ENCODE measurements around the gene YAF2. TPM values are rescaled to one million over a fixed set of nuclear protein-coding genes. Genes with fewer than 3 reads are reported as not detected.

YAF2 gene
- total and polyA plus RNA-seq, 2 donors (not counting 1 experiment from before 2014, with no cell fraction given): 11.6 to 41.9 TPM

- intact Hi-C loops (cut with micrococcal nuclease): no loop called here
- H3K4me3 Mint-ChIP-seq: no peak overlapping the region
Measured at GRCh38 chr12:42162193-42162592, 75.9 kb downstream of the YAF2 start.

GRCh38 chr12:42161529-42161928, 76.5 kb downstream of the YAF2 start:
- H3K27ac Mint-ChIP-seq: no peak overlapping the region

More at GRCh38 chr12:42162193-42162592, 75.9 kb downstream of the YAF2 start:
- H3K4me1 ChIP-seq (ENCODE audit: control insufficient read depth in 2 of 2, insufficient read depth in 2 of 2, low read length in 2 of 2): peaks cover 6 to 19% of the 10 kb centered on the region in 2 donors
- Mint-ChIP-seq H3K27me3 (no peaks in the 10 kb centered on the region), H3K4me1 (peaks cover 25% of the 10 kb centered on the region), H3K27ac (no peak overlapping the region), H3K9me3 (ENCODE audit: insufficient read depth) (no peaks in the 10 kb centered on the region)
- ChIA-PET POLR2A (no interaction called here), CTCF (no interaction called here)
- no peak overlapping the region for H3K4me3 ChIP-seq (ENCODE audit: control extremely low read depth in 1 of 5, extremely low read depth in 1 of 5, insufficient read depth in 1 of 5, low read depth in 2 of 5, low read length in 4 of 5)
- no peaks in the 10 kb centered on the region for H3K27me3 ChIP-seq (replicated peaks in 1 of 4; ENCODE audit: control extremely low read depth in 1 of 4, control insufficient read depth in 3 of 4, insufficient read depth in 4 of 4, low read length in 3 of 4)
- H3K27ac ChIP-seq (ENCODE audit: low read length in 2 of 2): peak overlapping the region in 1 of 2 donors; percentile 72
- H3K4me2 ChIP-seq (replicated peaks; ENCODE audit: low read depth, low read length, poor library complexity, severe bottlenecking): peak overlapping the region; percentile 23
- ATAC-seq (ENCODE audit: low read depth) (no peak), DNase-seq (no peak)
- H3K79me2 ChIP-seq (ENCODE audit: control insufficient read depth, insufficient read depth, low read length): peaks cover 4% of the 10 kb centered on the region
- no peaks in the 10 kb centered on the region for H4K20me1 ChIP-seq (ENCODE audit: control insufficient read depth, insufficient read depth, low read length, poor library complexity, severe bottlenecking)
- no peak for TF ChIP-seq CTCF (IDR thresholded peaks at IDR 0.05)
- no peak for TF ChIP-seq EZH2 (IDR thresholded peaks at IDR 0.05; ENCODE audit: borderline replicate concordance, insufficient read depth, low read depth, low read length, poor library complexity, severe bottlenecking)
- H3K36me3 ChIP-seq (replicated peaks in 1 of 2; ENCODE audit: control extremely low read depth in 1 of 2, control insufficient read depth in 1 of 2, extremely low read depth in 1 of 2, insufficient read depth in 2 of 2, low read length in 1 of 2): peaks cover 7 to 14% of the 10 kb centered on the region in 2 experiments
- H3K9ac ChIP-seq (ENCODE audit: low read length): no peak overlapping the region
- peaks cover 0 to 1% (median 0%) of the 10 kb centered on the region in 3 donors for H3K9me3 ChIP-seq (ENCODE audit: control extremely low read depth in 1 of 3, control insufficient read depth in 2 of 3, insufficient read depth in 1 of 3, low read length in 2 of 3)
- H2AFZ ChIP-seq (ENCODE audit: insufficient read depth, low read depth, low read length, poor library complexity, severe bottlenecking): no peak overlapping the region

More at GRCh38 chr12:42161529-42161928, 76.5 kb downstream of the YAF2 start:
- DNase-seq (no peak), ATAC-seq (ENCODE audit: low read depth) (no peak)
- ChIA-PET POLR2A (no interaction called here), CTCF (interaction anchor here (1.0 kb wide), 1 partner anchor 33 kb away, joined by 3 read pairs; no protein-coding TSS in a partner anchor)
- no peak overlapping the region for H3K4me3 Mint-ChIP-seq
- intact Hi-C loops (cut with micrococcal nuclease): no loop called here
- Histone ChIP-seq H2AFZ (ENCODE audit: insufficient read depth, low read depth, low read length, poor library complexity, severe bottlenecking) (no peak overlapping the region), H3K4me3 (ENCODE audit: control extremely low read depth in 1 of 5, extremely low read depth in 1 of 5, insufficient read depth in 1 of 5, low read depth in 2 of 5, low read length in 4 of 5) (no peak overlapping the region), H3K36me3 (replicated peaks in 1 of 2; ENCODE audit: control extremely low read depth in 1 of 2, control insufficient read depth in 1 of 2, extremely low read depth in 1 of 2, insufficient read depth in 2 of 2, low read length in 1 of 2) (peaks cover 7 to 14% of the 10 kb centered on the region in 2 experiments), H3K9me3 (ENCODE audit: control extremely low read depth in 1 of 3, control insufficient read depth in 2 of 3, insufficient read depth in 1 of 3, low read length in 2 of 3) (peaks cover 0 to 1% (median 0%) of the 10 kb centered on the region in 3 donors), H3K9ac (ENCODE audit: low read length) (no peak overlapping the region), H4K20me1 (ENCODE audit: control insufficient read depth, insufficient read depth, low read length, poor library complexity, severe bottlenecking) (no peaks in the 10 kb centered on the region), H3K79me2 (ENCODE audit: control insufficient read depth, insufficient read depth, low read length) (peaks cover 4% of the 10 kb centered on the region), H3K27me3 (replicated peaks in 1 of 4; ENCODE audit: control extremely low read depth in 1 of 4, control insufficient read depth in 3 of 4, insufficient read depth in 4 of 4, low read length in 3 of 4) (no peaks in the 10 kb centered on the region), H3K4me2 (replicated peaks; ENCODE audit: low read depth, low read length, poor library complexity, severe bottlenecking) (no peak overlapping the region), H3K4me1 (ENCODE audit: control insufficient read depth in 2 of 2, insufficient read depth in 2 of 2, low read length in 2 of 2) (peaks cover 6 to 19% of the 10 kb centered on the region in 2 donors), H3K27ac (ENCODE audit: low read length in 2 of 2) (no peak overlapping the region)
- no CpG with 5 or more reads among the region's 1 CpG for WGBS (ENCODE audit: insufficient coverage)
- H3K4me1 Mint-ChIP-seq: peaks cover 25% of the 10 kb centered on the region
- no peak for TF ChIP-seq EZH2 (IDR thresholded peaks at IDR 0.05; ENCODE audit: borderline replicate concordance, insufficient read depth, low read depth, low read length, poor library complexity, severe bottlenecking)
- TF ChIP-seq CTCF (IDR thresholded peaks at IDR 0.05): no peak
- H3K9me3 Mint-ChIP-seq (ENCODE audit: insufficient read depth): no peaks in the 10 kb centered on the region
- no peaks in the 10 kb centered on the region for H3K27me3 Mint-ChIP-seq
